Neural cell (in vitro differentiated cells): ENCODE results near the gene PCSK4. TPM values are rescaled to one million over a fixed set of nuclear protein-coding genes. Genes with fewer than 3 reads are reported as not detected.

Source experiments
- H2AFZ ChIP-seq: fragments of 200-600, 300-800 bp; sonication (generic), shearing (Covaris generic); 2 replicates; pipeline ENCODE4 v1.6.0; 2014; ENCODE audit warnings: low read depth, mild to moderate bottlenecking, antibody characterized with exemption, low read length, moderate library complexity
- H3F3A ChIP-seq: fragments of 200-600 bp; shearing (Covaris generic); 2 replicates; pipeline ENCODE4 v1.6.1; 2016; ENCODE audit warnings: mild to moderate bottlenecking, moderate library complexity, mixed read lengths, antibody characterized with exemption, low read length; ENCODE audit not compliant: insufficient read depth, poor library complexity, severe bottlenecking
- H3K27ac ChIP-seq: fragments of 200-600, 300-800 bp; sonication (generic), shearing (Covaris generic); 2 replicates; pipeline ENCODE4 v1.5.1; 2014; ENCODE audit warnings: mild to moderate bottlenecking, low read length, moderate library complexity
- H3K27me3 ChIP-seq: fragments of 300-800, 200-600 bp; sonication (generic), shearing (Covaris generic); 2 replicates; pipeline ENCODE4 v1.6.0; 2014; ENCODE audit warnings: mild to moderate bottlenecking, low read depth, low read length, moderate library complexity; ENCODE audit not compliant: insufficient read depth
- H3K36me3 ChIP-seq: fragments of 300-800, 200-600 bp; sonication (generic), shearing (Covaris generic); 2 replicates; pipeline ENCODE4 v1.5.1; 2014; ENCODE audit warnings: mild to moderate bottlenecking, antibody characterized with exemption, low read length, moderate library complexity; ENCODE audit not compliant: insufficient read depth
- H3K4me2 ChIP-seq: fragments of 300-800, 200-600 bp; sonication (generic), shearing (Covaris generic); 2 replicates; pipeline ENCODE4 v1.6.0; 2014; ENCODE audit warnings: mild to moderate bottlenecking, low read length
- H3K4me3 ChIP-seq: fragments of 300-800, 200-600 bp; sonication (generic), shearing (Covaris generic); 2 replicates; pipeline ENCODE4 v1.5.1; 2014; ENCODE audit warnings: mild to moderate bottlenecking, low read length, moderate library complexity
- H3K79me2 ChIP-seq: fragments of 200-600 bp; shearing (Covaris generic); replicated peaks from 2 replicates; pipeline ENCODE4 v1.6.0; 2014; ENCODE audit warnings: mild to moderate bottlenecking, low read length, moderate library complexity; ENCODE audit not compliant: insufficient read depth
- H3K9ac ChIP-seq: fragments of 300-800, 200-600 bp; sonication (generic), shearing (Covaris generic); 2 replicates; pipeline ENCODE4 v1.6.1; 2016; ENCODE audit warnings: mild to moderate bottlenecking, low read length, mixed read lengths
- H3K9me2 ChIP-seq: fragments of 200-600 bp; shearing (Covaris generic); 2 replicates; pipeline ENCODE4 v1.6.1; 2016; ENCODE audit warnings: mild to moderate bottlenecking, low read length, mixed read lengths; ENCODE audit not compliant: insufficient read depth
- H3K9me3 ChIP-seq: fragments of 200-600, 300-800 bp; sonication (generic), shearing (Covaris generic); 2 replicates; pipeline ENCODE4 v1.6.1; 2016; ENCODE audit warnings: mild to moderate bottlenecking, mixed run types, low read length, moderate library complexity, mixed read lengths
- H4K20me1 ChIP-seq: fragments of 200-600 bp; shearing (Covaris generic); 2 replicates; pipeline ENCODE4 v1.6.1; 2016; ENCODE audit warnings: mild to moderate bottlenecking, mixed run types; ENCODE audit not compliant: insufficient read depth
- EZH2 ChIP-seq: fragments of 200-600, 300-800 bp; shearing (Covaris generic), sonication (generic); IDR thresholded peaks from 2 replicates; pipeline ENCODE4 v1.6.1; 2014; ENCODE audit warnings: antibody characterized with exemption, low read length, borderline replicate concordance, mild to moderate bottlenecking; ENCODE audit not compliant: insufficient read depth, poor library complexity, severe bottlenecking
- MXI1 ChIP-seq: fragments of 450-650 bp; conservative IDR thresholded peaks from 2 replicates; pipeline ENCODE4 v1.6.1; 2014; ENCODE audit warnings: antibody characterized with exemption, mild to moderate bottlenecking; ENCODE audit not compliant: poor library complexity, severe bottlenecking
- POLR2AphosphoS5 ChIP-seq: IDR thresholded peaks from 2 replicates; pipeline ENCODE4 v1.6.1; 2012
- SMC3 ChIP-seq: fragments of 450-650 bp; conservative IDR thresholded peaks from 2 replicates; pipeline ENCODE4 v1.6.1; 2014; ENCODE audit warnings: antibody characterized with exemption, mild to moderate bottlenecking, moderate library complexity; ENCODE audit not compliant: poor library complexity
- TAF1 ChIP-seq: IDR thresholded peaks from 2 replicates; pipeline ENCODE4 v1.6.1; 2012; ENCODE audit warnings: low read depth
- polyA plus RNA-seq: library from polyadenylated mRNA; depleted of rRNA; stranded (reverse); fragments of >200 nt; gene quantifications from 2 replicates; pipeline ENCODE4 v1.2.3, GENCODE V29; 2014
- TF ChIP-seq, protein P1 (sequence below): IDR thresholded peaks from 2 replicates; pipeline ENCODE4 v1.6.1; 2012; ENCODE audit warnings: borderline replicate concordance
- TF ChIP-seq, protein P2 (sequence below): fragments of 450-650 bp; IDR thresholded peaks from 2 replicates; pipeline ENCODE4 v1.5.1; 2014; ENCODE audit warnings: antibody characterized with exemption, mild to moderate bottlenecking, moderate library complexity; ENCODE audit not compliant: poor library complexity, severe bottlenecking

The PCSK4 gene
- polyA plus RNA-seq, 1 donor from 2014 or later, result 11.8 TPM

DNA sequence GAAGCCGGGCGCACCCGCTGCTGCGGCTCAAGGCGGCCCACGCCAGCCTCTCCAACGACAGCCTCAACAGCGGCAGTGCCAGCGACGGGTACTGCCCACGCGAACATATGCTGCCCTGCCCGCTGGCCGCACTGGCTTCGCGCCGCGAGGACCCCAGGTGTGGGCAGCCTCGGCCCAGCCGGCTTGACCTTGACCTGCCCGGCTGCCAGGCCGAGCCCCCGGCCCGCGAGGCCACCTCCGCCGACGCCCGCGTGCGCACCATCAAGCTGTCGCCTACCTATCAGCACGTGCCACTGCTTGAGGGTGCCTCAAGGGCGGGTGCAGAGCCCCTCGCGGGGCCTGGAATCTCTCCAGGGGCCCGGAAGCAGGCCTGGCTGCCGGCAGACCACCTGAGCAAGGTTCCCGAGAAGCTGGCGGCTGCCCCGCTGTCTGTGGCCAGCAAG is 24.1 kb downstream of the PCSK4 start:
- H3K79me2 ChIP-seq, result peaks cover 5% of the 10 kb centered on the region
- no peak overlapping the region for H3K4me2 ChIP-seq
- no peaks in the 10 kb centered on the region for H3F3A ChIP-seq
- H3K9me3 ChIP-seq, result no peaks in the 10 kb centered on the region
- H3K9me2 ChIP-seq, result no peaks in the 10 kb centered on the region
- no peaks in the 10 kb centered on the region for H3K36me3 ChIP-seq
- H3K27ac ChIP-seq, result no peak overlapping the region
- no peak overlapping the region for H3K4me3 ChIP-seq
- TF ChIP-seq, protein P1, sequence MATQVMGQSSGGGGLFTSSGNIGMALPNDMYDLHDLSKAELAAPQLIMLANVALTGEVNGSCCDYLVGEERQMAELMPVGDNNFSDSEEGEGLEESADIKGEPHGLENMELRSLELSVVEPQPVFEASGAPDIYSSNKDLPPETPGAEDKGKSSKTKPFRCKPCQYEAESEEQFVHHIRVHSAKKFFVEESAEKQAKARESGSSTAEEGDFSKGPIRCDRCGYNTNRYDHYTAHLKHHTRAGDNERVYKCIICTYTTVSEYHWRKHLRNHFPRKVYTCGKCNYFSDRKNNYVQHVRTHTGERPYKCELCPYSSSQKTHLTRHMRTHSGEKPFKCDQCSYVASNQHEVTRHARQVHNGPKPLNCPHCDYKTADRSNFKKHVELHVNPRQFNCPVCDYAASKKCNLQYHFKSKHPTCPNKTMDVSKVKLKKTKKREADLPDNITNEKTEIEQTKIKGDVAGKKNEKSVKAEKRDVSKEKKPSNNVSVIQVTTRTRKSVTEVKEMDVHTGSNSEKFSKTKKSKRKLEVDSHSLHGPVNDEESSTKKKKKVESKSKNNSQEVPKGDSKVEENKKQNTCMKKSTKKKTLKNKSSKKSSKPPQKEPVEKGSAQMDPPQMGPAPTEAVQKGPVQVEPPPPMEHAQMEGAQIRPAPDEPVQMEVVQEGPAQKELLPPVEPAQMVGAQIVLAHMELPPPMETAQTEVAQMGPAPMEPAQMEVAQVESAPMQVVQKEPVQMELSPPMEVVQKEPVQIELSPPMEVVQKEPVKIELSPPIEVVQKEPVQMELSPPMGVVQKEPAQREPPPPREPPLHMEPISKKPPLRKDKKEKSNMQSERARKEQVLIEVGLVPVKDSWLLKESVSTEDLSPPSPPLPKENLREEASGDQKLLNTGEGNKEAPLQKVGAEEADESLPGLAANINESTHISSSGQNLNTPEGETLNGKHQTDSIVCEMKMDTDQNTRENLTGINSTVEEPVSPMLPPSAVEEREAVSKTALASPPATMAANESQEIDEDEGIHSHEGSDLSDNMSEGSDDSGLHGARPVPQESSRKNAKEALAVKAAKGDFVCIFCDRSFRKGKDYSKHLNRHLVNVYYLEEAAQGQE, result no peak
- TF ChIP-seq SMC3 (no peak), MXI1 (no peak), EZH2 (no peak), POLR2AphosphoS5 (no peak), TAF1 (no peak)
- TF ChIP-seq, protein P2, sequence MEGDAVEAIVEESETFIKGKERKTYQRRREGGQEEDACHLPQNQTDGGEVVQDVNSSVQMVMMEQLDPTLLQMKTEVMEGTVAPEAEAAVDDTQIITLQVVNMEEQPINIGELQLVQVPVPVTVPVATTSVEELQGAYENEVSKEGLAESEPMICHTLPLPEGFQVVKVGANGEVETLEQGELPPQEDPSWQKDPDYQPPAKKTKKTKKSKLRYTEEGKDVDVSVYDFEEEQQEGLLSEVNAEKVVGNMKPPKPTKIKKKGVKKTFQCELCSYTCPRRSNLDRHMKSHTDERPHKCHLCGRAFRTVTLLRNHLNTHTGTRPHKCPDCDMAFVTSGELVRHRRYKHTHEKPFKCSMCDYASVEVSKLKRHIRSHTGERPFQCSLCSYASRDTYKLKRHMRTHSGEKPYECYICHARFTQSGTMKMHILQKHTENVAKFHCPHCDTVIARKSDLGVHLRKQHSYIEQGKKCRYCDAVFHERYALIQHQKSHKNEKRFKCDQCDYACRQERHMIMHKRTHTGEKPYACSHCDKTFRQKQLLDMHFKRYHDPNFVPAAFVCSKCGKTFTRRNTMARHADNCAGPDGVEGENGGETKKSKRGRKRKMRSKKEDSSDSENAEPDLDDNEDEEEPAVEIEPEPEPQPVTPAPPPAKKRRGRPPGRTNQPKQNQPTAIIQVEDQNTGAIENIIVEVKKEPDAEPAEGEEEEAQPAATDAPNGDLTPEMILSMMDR, result no peak
- peaks cover 39% of the 10 kb centered on the region for H4K20me1 ChIP-seq
- no peak overlapping the region for H2AFZ ChIP-seq
- no peaks in the 10 kb centered on the region for H3K27me3 ChIP-seq
- no peak overlapping the region for H3K9ac ChIP-seq

DNA sequence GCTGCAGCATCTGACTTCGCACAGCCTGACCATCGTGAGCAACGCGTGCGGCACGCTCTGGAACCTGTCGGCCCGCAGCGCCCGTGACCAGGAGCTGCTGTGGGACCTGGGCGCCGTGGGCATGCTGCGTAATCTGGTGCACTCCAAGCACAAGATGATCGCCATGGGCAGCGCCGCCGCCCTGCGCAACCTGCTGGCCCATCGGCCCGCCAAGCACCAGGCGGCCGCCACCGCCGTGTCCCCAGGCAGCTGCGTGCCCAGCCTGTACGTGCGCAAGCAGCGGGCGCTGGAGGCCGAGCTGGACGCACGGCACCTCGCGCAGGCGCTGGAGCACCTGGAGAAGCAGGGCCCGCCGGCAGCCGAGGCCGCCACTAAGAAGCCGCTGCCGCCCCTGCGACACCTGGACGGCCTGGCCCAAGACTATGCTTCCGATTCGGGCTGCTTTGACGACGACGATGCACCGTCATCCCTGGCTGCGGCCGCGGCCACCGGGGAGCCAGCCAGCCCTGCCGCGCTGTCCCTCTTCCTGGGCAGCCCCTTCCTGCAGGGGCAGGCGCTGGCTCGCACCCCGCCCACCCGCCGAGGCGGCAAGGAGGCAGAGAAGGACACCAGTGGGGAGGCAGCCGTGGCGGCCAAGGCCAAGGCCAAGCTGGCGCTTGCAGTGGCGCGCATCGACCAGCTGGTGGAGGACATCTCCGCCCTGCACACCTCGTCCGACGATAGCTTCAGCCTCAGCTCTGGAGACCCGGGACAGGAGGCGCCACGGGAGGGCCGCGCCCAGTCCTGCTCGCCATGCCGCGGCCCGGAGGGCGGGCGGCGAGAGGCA is 24.7 kb downstream of the PCSK4 start:
- Histone ChIP-seq H3F3A (no peaks in the 10 kb centered on the region), H3K36me3 (peaks cover 6% of the 10 kb centered on the region), H3K4me3 (no peak overlapping the region), H3K27me3 (no peaks in the 10 kb centered on the region), H3K27ac (no peak overlapping the region), H3K4me2 (no peak overlapping the region), H3K9ac (no peak overlapping the region), H4K20me1 (peaks cover 39% of the 10 kb centered on the region), H2AFZ (no peak overlapping the region), H3K9me3 (no peaks in the 10 kb centered on the region), H3K9me2 (no peaks in the 10 kb centered on the region), H3K79me2 (peaks cover 5% of the 10 kb centered on the region)
- TF ChIP-seq, protein P1, result no peak
- peak; percentile 15 for TF ChIP-seq POLR2AphosphoS5
- TF ChIP-seq, protein P2, result peak; percentile 26
